Measurements from ENCODE around the gene C1QTNF5.

Gene C1QTNF5

DNA sequence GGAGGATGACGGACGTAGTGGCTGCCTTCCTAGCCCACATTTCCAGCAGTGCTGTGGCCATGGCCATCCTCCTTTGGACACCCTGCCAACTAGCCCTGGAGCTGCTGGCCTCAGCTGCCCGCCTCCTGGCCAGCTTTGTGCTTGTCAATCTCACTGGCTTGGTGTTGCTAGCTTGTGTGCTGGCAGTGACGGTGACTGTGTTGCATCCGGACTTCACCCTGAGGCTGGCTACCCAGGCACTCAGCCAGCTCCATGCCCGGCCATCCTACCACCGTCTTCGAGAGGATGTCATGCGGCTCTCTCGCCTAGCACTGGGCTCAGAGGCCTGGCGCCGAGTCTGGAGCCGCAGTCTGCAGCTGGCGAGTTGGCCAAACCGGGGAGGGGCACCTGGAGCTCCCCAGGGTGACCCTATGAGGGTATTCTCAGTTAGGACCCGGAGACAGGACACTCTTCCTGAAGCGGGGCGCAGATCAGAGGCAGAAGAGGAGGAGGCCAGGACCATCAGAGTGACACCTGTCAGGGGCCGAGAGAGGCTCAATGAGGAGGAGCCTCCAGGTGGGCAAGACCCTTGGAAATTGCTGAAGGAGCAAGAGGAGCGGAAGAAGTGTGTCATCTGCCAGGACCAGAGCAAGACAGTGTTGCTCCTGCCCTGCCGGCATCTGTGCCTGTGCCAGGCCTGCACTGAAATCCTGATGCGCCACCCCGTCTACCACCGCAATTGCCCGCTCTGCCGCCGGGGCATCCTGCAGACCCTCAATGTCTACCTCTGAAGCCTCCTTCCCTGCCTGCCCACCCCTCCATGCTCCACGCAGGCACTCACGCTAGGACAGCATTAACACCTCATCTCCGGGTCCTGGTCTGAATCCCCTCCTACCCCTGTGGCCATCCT, 4.8 kb downstream of the C1QTNF5 start:
- DNase-seq (ENCODE audit: extremely low spot score) = no peak
- POLR2A ChIA-PET = no interaction called here
- CTCF ChIA-PET = interaction anchor here (0.6 kb wide), 1 partner anchor 44 kb away, joined by 3 read pairs; no protein-coding TSS in a partner anchor
- TF ChIP-seq ELF4 (IDR thresholded peaks at IDR 0.05) (no peak), LEF1 (IDR thresholded peaks at IDR 0.05; ENCODE audit: borderline replicate concordance) (no peak), FOXA1 (IDR thresholded peaks at IDR 0.05) (no peak), SUZ12 (IDR thresholded peaks at IDR 0.05) (no peak), FOXM1 (IDR thresholded peaks at IDR 0.05; ENCODE audit: borderline replicate concordance) (no peak), HDGF (IDR thresholded peaks at IDR 0.05; ENCODE audit: borderline replicate concordance) (no peak)
- TF ChIP-seq, protein P1, sequence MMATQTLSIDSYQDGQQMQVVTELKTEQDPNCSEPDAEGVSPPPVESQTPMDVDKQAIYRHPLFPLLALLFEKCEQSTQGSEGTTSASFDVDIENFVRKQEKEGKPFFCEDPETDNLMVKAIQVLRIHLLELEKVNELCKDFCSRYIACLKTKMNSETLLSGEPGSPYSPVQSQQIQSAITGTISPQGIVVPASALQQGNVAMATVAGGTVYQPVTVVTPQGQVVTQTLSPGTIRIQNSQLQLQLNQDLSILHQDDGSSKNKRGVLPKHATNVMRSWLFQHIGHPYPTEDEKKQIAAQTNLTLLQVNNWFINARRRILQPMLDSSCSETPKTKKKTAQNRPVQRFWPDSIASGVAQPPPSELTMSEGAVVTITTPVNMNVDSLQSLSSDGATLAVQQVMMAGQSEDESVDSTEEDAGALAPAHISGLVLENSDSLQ (IDR thresholded peaks at IDR 0.05) = no peak

DNA sequence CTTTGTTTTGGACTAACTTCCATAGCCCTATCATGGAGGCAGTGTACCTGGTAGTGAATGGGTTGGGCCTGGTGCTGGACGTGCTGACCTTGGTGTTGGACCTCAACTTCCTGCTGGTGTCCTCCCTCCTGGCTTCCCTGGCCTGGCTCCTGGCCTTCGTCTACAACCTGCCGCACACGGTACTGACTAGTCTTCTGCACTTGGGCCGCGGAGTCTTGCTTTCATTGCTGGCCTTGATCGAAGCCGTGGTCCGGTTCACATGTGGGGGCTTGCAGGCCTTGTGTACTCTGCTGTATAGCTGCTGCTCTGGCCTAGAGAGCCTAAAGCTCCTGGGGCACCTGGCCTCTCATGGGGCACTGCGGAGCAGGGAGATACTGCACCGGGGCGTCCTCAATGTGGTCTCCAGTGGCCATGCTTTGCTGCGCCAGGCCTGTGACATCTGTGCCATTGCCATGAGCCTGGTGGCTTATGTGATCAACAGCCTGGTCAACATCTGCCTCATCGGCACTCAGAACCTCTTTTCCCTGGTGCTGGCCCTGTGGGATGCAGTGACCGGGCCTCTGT, 5.5 kb downstream of the C1QTNF5 start:
- POLR2A ChIA-PET = interaction anchor here (1.5 kb wide), 1 partner anchor 23 kb away, joined by 5 read pairs; no protein-coding TSS in a partner anchor
- DNase-seq (ENCODE audit: extremely low spot score) = no peak
- no peak for TF ChIP-seq ARNT (IDR thresholded peaks at IDR 0.05)
- TF ChIP-seq FOXK2 (IDR thresholded peaks at IDR 0.05) = no peak
- TF ChIP-seq ELF4 (IDR thresholded peaks at IDR 0.05) = no peak
- TF ChIP-seq, protein P1 (IDR thresholded peaks at IDR 0.05) = no peak
- TF ChIP-seq TARDBP (IDR thresholded peaks at IDR 0.05) = no peak
- CTCF ChIA-PET = interaction anchor here (0.8 kb wide), 1 partner anchor 13 kb away, joined by 3 read pairs; no protein-coding TSS in a partner anchor

DNA sequence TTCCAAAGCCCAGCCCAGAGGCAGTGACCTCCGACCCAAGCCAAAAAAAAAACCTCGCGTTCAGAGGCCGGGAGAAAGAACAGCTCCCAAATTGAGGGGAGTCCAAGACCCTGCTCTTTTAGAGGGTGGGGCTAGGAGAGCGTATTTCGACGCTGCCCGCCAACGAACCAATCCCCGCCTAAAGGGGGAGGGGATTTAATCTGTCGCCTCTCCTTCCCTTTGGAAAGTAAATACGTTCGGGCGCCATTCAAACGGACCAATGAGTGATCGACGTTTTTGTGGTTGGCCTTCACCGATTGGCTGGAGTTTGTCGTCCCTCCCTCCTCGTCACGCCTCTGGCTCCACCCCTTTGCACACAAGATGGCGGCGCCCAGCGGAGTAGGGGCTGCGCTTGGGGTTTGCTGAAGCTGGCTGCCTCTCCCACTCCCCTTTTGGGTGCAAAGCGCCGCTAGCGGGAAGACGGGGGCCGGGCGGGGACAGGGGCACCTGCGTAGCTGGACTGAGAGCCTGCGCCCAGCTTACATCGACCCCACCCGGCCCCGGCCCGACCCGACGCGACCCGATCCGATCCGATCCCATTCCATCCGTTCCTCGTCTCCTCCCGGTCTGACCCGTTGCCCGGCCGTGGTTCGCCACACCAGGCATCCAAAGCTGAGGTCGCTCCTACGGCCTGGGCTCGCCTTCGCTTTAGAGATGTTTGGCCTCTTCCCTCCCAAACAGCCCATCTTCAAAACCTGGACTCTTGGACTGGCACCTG, 6.3 kb downstream of the C1QTNF5 start, which contains the start of gene RNF26:
RNF26 (plus strand) TSS at position 354 of the 757 bp plus-strand sequence. CDS start 596 bp downstream, outside the sequence.
- TF ChIP-seq, protein P1 (IDR thresholded peaks at IDR 0.05) = peak; percentile 69
- TF ChIP-seq BHLHE40 (IDR thresholded peaks at IDR 0.05; ENCODE audit: borderline replicate concordance) (no peak), FOXM1 (IDR thresholded peaks at IDR 0.05; ENCODE audit: borderline replicate concordance) (peak; percentile 100), SUZ12 (IDR thresholded peaks at IDR 0.05) (no peak), FOXA1 (IDR thresholded peaks at IDR 0.05) (no peak), TARDBP (IDR thresholded peaks at IDR 0.05) (no peak), HDGF (IDR thresholded peaks at IDR 0.05; ENCODE audit: borderline replicate concordance) (no peak), LEF1 (IDR thresholded peaks at IDR 0.05; ENCODE audit: borderline replicate concordance) (no peak), CTBP1 (IDR thresholded peaks at IDR 0.05; ENCODE audit: borderline replicate concordance) (no peak), NFRKB (IDR thresholded peaks at IDR 0.05) (no peak), ARNT (IDR thresholded peaks at IDR 0.05) (no peak), ZNF384 (IDR thresholded peaks at IDR 0.05) (no peak), SP1 (IDR thresholded peaks at IDR 0.05) (no peak)
- DNase-seq (ENCODE audit: extremely low spot score) = peak; percentile 98
- ChIA-PET POLR2A (interaction anchor here (0.6 to 1.5 kb wide), 9 partner anchors 10 to 227 kb away, joined by 3 to 7 read pairs (median 5); partner anchors contain the start of genes C2CD2L and MCAM), CTCF (interaction anchor here (0.8 to 1.0 kb wide), 2 partner anchors 10 to 12 kb away, joined by 3 read pairs; no protein-coding TSS in a partner anchor)

DNA sequence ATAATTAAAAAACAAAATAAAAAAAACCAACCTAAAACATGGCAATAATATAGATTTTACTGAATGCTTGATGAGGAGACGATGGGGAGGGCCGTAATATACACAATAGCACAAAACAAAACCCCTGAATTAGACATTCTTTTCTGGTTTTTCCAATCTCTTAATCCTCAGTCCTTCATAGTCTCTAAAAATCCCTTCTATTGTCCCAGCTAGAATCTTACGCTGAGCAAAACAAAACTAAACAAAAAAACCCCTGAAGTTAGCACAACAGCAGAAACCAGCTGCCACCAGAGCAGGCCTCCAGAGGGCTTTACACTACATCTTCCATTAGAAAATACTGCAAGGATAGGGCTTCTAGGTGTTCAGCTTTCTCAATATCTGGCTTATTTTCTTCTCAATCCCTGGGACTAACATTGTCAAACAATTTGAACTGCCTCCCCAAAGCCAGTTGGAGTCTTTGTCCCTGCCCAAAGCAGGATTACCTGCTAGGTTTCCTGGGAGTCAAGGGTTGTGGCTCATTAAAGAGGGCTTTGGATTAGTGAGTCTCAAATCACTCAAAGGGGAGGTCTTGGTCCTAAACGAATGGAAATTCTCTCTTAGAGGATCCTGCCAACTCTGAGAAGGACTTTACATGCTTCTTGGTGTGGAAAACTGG, 8.4 kb downstream of the C1QTNF5 start:
- DNase-seq (ENCODE audit: extremely low spot score) = no peak
- TF ChIP-seq, protein P1 (IDR thresholded peaks at IDR 0.05) = no peak
- TF ChIP-seq LEF1 (IDR thresholded peaks at IDR 0.05; ENCODE audit: borderline replicate concordance) (no peak), L3MBTL2 (conservative IDR thresholded peaks at IDR 0.05) (no peak), ZNF384 (IDR thresholded peaks at IDR 0.05) (no peak), FOXM1 (IDR thresholded peaks at IDR 0.05; ENCODE audit: borderline replicate concordance) (no peak), NFRKB (IDR thresholded peaks at IDR 0.05) (no peak), HDGF (IDR thresholded peaks at IDR 0.05; ENCODE audit: borderline replicate concordance) (no peak), SUZ12 (IDR thresholded peaks at IDR 0.05) (no peak), ELF4 (IDR thresholded peaks at IDR 0.05) (no peak), ARNT (IDR thresholded peaks at IDR 0.05) (no peak), FOXA1 (IDR thresholded peaks at IDR 0.05) (no peak), SP1 (IDR thresholded peaks at IDR 0.05) (no peak), CTBP1 (IDR thresholded peaks at IDR 0.05; ENCODE audit: borderline replicate concordance) (no peak), TARDBP (IDR thresholded peaks at IDR 0.05) (no peak), FOXK2 (IDR thresholded peaks at IDR 0.05) (no peak), BHLHE40 (IDR thresholded peaks at IDR 0.05; ENCODE audit: borderline replicate concordance) (no peak)
- POLR2A ChIA-PET = no interaction called here
- CTCF ChIA-PET = interaction anchor here (1.1 to 1.6 kb wide), 3 partner anchors 8 to 10 kb away, joined by 3 to 10 read pairs (median 4); no protein-coding TSS in a partner anchor

Measured in HEK293T (cell line).